Testis (tissue), 2 donors: Measurements from ENCODE around the gene OR8D2.

ENCODE experiments used
- CTCF ChIP-seq, 3 experiments: fragments of 450-650 bp in 2 of 3; fragments of 200-600 bp in 1 of 3; sonication (generic) in 1 of 3; IDR thresholded peaks; one replicate each; pipeline ENCODE4 v1.5.1; 2016 to 2019; ENCODE audit warnings: antibody characterized with exemption in 3 of 3, mild to moderate bottlenecking in 2 of 3, moderate library complexity in 1 of 3
- POLR2A ChIP-seq: fragments of 450-650 bp; IDR thresholded peaks from one replicate; pipeline ENCODE4 v1.6.1; 2017; ENCODE audit warnings: antibody characterized with exemption, mild to moderate bottlenecking, moderate library complexity

- TF ChIP-seq CTCF (IDR thresholded peaks at IDR 0.05) (no peak), POLR2A (no peak)
Observed at GRCh38 chr11:124311269-124311668, 8.7 kb downstream of the OR8D2 start.
